SK-N-SH treated with all-trans-retinoic acid at 6 μM for 48 hours (cell line): ENCODE results near the gene SEMA7A.
A peak's percentile ranks its signal among the peaks of the same experiment; 100 is the strongest.

Experiments
- ATAC-seq: fragments of 200-7000 bp; cut with Tn5 transposase; 3 replicates; pipeline ENCODE4 v1.9.1; 2020; ENCODE audit warnings: mild to moderate bottlenecking, moderate library complexity
- ARNTL ChIP-seq: fragments of 450-650 bp; formaldehyde crosslinking; IDR thresholded peaks from 2 replicates; pipeline ENCODE4 v1.5.0; 2020; ENCODE audit warnings: low read depth, mild to moderate bottlenecking, moderate library complexity, borderline replicate concordance
- BACH2 ChIP-seq: fragments of 250-450 bp; sonication (Bioruptor Pico); IDR thresholded peaks from 2 replicates; pipeline ENCODE4 v1.9.0; 2021; ENCODE audit warnings: mild to moderate bottlenecking, borderline replicate concordance
- ESRRG ChIP-seq: fragments of 250-450 bp; sonication (Bioruptor Pico); IDR thresholded peaks from 2 replicates; pipeline ENCODE4 v1.6.1; 2021; ENCODE audit warnings: mild to moderate bottlenecking
- GLIS3 ChIP-seq: fragments of 250-450 bp; sonication (Bioruptor Pico); IDR thresholded peaks from 2 replicates; pipeline ENCODE4 v1.5.0; 2020; ENCODE audit warnings: mild to moderate bottlenecking, moderate library complexity
- ISL1 ChIP-seq: fragments of 250-450 bp; sonication (Bioruptor Pico); IDR thresholded peaks from 2 replicates; pipeline ENCODE4 v2.1.2; 2022; ENCODE audit warnings: mild to moderate bottlenecking, moderate library complexity
- OSR1 ChIP-seq: fragments of 250-450 bp; sonication (Bioruptor Pico); IDR thresholded peaks from 2 replicates; pipeline ENCODE4 v1.8.0; 2022; ENCODE audit warnings: moderate library complexity, mild to moderate bottlenecking, inconsistent platforms
- PPARA ChIP-seq: fragments of 250-450 bp; sonication (Bioruptor Pico); IDR thresholded peaks from 2 replicates; pipeline ENCODE4 v1.5.0; 2020; ENCODE audit warnings: mild to moderate bottlenecking, borderline replicate concordance
- RARB ChIP-seq: fragments of 250-450 bp; sonication (Bioruptor Pico); IDR thresholded peaks from 2 replicates; pipeline ENCODE4 v1.8.0; 2021; ENCODE audit warnings: mild to moderate bottlenecking, moderate library complexity
- SNAI2 ChIP-seq: fragments of 250-450 bp; sonication (Bioruptor Pico); IDR thresholded peaks from 2 replicates; pipeline ENCODE4 v1.5.0; 2020; ENCODE audit warnings: mild to moderate bottlenecking, moderate library complexity
- TCF4 ChIP-seq: fragments of 250-450 bp; sonication (Bioruptor Pico); IDR thresholded peaks from 2 replicates; pipeline ENCODE4 v1.8.0; 2021; ENCODE audit warnings: mild to moderate bottlenecking, moderate library complexity, borderline replicate concordance
- ZC3H10 ChIP-seq: fragments of 250-450 bp; sonication (Bioruptor Pico); IDR thresholded peaks from 2 replicates; pipeline ENCODE4 v1.5.1; 2021; ENCODE audit warnings: mild to moderate bottlenecking, moderate library complexity
- ZFP3 ChIP-seq: fragments of 250-450 bp; sonication (Bioruptor Pico); IDR thresholded peaks from 2 replicates; pipeline ENCODE4 v1.5.0; 2020; ENCODE audit warnings: mild to moderate bottlenecking, moderate library complexity
- ZNF565 ChIP-seq: fragments of 450-650 bp; formaldehyde crosslinking; conservative IDR thresholded peaks from 2 replicates; pipeline ENCODE4 v1.5.0; 2020; ENCODE audit warnings: low read depth, mild to moderate bottlenecking, moderate library complexity
- ZNF70 ChIP-seq: fragments of 450-650 bp; formaldehyde crosslinking; IDR thresholded peaks from 2 replicates; pipeline ENCODE4 v1.5.0; 2020; ENCODE audit warnings: mild to moderate bottlenecking, moderate library complexity
- ZNF8 ChIP-seq: fragments of 450-650 bp; formaldehyde crosslinking; IDR thresholded peaks from 2 replicates; pipeline ENCODE4 v1.5.0; 2020; ENCODE audit warnings: mild to moderate bottlenecking, moderate library complexity
- TF ChIP-seq, protein P1 (sequence below): fragments of 250-450 bp; sonication (Bioruptor Pico); IDR thresholded peaks from 2 replicates; pipeline ENCODE4 v1.8.0; 2021; ENCODE audit warnings: low read depth, mild to moderate bottlenecking, moderate library complexity, borderline replicate concordance
- TF ChIP-seq, protein P2 (sequence below): fragments of 250-450 bp; sonication (Bioruptor Pico); IDR thresholded peaks from 2 replicates; pipeline ENCODE4 v1.5.1; 2021; ENCODE audit warnings: mild to moderate bottlenecking, moderate library complexity
- TF ChIP-seq, protein P3 (sequence below): fragments of 250-450 bp; sonication (Bioruptor Pico); IDR thresholded peaks from 2 replicates; pipeline ENCODE4 v1.8.0; 2020; ENCODE audit warnings: mild to moderate bottlenecking, moderate library complexity, borderline replicate concordance

The SEMA7A gene

DNA sequence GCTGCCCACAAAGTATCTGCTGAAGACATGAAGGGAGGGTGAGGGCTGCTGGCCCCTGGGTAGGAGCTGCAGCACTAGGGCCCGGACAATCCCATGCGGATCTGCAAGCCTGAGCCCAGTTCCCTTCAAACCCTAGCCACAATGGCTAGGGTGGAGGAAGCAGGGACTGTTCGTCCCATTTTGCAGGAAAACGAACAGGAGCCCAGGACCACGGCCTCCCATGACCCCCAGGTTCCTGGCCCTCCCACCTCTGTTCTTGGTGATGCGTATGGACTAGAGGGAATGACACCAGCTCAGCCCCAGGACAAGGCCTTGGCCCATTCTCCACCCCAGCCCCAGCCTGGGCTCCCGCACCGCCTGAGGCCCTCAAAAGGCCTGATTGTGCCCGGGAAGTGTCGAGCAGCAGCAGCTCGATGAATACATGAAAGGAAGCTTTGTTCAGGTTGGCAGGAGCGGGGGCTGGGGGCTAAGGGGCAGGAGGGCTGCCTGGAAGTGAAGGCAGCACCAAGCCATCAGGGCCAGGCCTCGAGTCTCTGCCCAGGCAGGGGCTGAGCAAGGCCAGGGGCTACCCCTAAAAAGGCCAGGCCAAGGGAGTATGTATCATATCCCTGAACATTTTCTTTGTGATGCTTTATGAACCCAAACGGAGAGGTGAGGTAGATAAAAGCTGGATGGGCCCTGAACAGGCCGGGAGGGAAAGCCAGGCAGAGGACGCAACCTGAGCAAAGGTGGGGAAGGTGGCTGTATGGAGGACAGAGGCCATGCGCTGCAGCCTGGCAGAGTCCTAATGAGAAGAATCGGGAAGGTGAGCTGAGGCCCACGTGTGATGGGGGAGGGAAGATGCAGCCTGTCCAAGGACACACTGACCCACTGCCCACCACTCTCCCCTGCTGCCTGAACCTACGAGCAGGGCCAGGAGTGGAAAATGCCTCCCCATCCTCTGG lies 12.2 kb downstream of the SEMA7A start (continued):
- no peak for TF ChIP-seq PPARA (CRISPR knock-in tag)
- TF ChIP-seq ISL1 (CRISPR knock-in tag) = no peak
- TF ChIP-seq, protein P1, sequence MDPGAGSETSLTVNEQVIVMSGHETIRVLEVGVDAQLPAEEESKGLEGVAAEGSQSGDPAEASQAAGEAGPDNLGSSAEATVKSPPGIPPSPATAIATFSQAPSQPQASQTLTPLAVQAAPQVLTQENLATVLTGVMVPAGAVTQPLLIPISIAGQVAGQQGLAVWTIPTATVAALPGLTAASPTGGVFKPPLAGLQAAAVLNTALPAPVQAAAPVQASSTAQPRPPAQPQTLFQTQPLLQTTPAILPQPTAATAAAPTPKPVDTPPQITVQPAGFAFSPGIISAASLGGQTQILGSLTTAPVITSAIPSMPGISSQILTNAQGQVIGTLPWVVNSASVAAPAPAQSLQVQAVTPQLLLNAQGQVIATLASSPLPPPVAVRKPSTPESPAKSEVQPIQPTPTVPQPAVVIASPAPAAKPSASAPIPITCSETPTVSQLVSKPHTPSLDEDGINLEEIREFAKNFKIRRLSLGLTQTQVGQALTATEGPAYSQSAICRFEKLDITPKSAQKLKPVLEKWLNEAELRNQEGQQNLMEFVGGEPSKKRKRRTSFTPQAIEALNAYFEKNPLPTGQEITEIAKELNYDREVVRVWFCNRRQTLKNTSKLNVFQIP (CRISPR knock-in tag) = no peak
- no peak for TF ChIP-seq BACH2 (CRISPR knock-in tag)

DNA sequence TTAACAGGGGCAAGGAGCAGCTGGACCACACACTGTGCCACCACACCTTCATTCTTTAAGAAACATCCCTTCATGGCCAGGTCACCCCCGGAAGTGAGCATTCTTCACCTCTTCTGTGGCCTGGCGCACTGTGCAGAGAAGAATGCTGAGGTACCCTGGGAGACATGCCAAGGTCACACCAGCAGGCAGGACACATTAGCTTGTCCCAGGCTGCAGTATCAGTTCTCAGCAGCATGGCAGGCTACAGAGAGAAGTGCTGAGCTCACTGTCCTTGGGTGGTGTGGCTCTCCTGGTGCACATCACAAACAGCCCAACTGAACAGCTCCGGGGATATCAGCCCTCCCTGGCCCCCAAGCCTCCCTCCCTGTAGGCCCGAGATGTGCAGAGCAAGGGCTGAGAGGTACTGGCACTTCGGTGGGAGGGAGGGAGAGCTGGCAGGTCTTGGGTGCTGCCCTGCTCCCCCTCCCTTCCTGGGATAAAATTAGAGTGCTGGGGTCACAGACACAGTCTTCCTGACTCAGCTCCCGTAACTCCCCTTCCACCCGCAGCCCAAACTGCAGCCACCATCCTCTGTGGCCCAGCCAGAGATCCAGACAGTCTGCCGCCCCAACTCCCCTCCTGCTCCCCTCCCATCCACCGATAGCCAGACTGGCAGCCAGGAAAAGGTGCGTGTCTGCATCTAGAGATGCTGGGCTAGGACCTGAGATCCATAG lies 13.4 kb downstream of the SEMA7A start:
- ATAC-seq = peak; percentile 26
- TF ChIP-seq ISL1 (CRISPR knock-in tag) (no peak), ZFP3 (CRISPR knock-in tag) (no peak), TCF4 (CRISPR knock-in tag) (no peak), OSR1 (CRISPR knock-in tag) (no peak), SNAI2 (CRISPR knock-in tag) (no peak), PPARA (CRISPR knock-in tag) (no peak), ESRRG (CRISPR knock-in tag) (no peak), BACH2 (CRISPR knock-in tag) (no peak), GLIS3 (no peak), ARNTL (CRISPR knock-in tag) (no peak), ZNF565 (CRISPR knock-in tag) (no peak), ZNF8 (CRISPR knock-in tag) (no peak), ZC3H10 (CRISPR knock-in tag) (no peak), RARB (no peak)
- TF ChIP-seq, protein P1 (CRISPR knock-in tag) = no peak
- TF ChIP-seq, protein P2, sequence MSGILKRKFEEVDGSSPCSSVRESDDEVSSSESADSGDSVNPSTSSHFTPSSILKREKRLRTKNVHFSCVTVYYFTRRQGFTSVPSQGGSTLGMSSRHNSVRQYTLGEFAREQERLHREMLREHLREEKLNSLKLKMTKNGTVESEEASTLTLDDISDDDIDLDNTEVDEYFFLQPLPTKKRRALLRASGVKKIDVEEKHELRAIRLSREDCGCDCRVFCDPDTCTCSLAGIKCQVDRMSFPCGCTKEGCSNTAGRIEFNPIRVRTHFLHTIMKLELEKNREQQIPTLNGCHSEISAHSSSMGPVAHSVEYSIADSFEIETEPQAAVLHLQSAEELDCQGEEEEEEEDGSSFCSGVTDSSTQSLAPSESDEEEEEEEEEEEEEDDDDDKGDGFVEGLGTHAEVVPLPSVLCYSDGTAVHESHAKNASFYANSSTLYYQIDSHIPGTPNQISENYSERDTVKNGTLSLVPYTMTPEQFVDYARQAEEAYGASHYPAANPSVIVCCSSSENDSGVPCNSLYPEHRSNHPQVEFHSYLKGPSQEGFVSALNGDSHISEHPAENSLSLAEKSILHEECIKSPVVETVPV (CRISPR knock-in tag) = no peak
- TF ChIP-seq, protein P3, sequence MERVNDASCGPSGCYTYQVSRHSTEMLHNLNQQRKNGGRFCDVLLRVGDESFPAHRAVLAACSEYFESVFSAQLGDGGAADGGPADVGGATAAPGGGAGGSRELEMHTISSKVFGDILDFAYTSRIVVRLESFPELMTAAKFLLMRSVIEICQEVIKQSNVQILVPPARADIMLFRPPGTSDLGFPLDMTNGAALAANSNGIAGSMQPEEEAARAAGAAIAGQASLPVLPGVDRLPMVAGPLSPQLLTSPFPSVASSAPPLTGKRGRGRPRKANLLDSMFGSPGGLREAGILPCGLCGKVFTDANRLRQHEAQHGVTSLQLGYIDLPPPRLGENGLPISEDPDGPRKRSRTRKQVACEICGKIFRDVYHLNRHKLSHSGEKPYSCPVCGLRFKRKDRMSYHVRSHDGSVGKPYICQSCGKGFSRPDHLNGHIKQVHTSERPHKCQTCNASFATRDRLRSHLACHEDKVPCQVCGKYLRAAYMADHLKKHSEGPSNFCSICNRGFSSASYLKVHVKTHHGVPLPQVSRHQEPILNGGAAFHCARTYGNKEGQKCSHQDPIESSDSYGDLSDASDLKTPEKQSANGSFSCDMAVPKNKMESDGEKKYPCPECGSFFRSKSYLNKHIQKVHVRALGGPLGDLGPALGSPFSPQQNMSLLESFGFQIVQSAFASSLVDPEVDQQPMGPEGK (CRISPR knock-in tag) = no peak

DNA sequence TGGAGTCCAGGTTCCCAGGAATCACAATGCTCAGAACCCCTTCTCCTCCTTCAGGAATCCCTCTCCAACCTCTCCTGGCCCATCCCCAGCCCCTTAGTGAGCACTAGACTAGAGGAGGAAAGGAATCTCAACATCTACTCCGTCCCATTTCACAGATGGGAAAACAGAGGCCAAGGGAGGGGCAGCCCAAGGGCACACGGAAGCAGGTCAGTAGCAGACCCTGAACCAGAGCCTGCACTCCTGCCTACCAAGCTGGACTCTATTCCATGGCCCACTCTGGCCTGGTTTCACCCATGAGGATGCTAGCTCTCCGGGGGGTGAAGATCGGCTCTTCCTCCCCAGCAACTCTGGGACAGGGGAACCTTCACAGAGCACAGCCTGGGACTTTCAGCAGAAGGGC lies 14.3 kb downstream of the SEMA7A start:
- ATAC-seq = no peak
- TF ChIP-seq ZNF565 (CRISPR knock-in tag) (no peak), ZNF8 (CRISPR knock-in tag) (no peak), ZNF70 (CRISPR knock-in tag) (no peak), ZFP3 (CRISPR knock-in tag) (no peak), ARNTL (CRISPR knock-in tag) (no peak), PPARA (CRISPR knock-in tag) (no peak), ISL1 (CRISPR knock-in tag) (no peak), ZC3H10 (CRISPR knock-in tag) (no peak)
- TF ChIP-seq, protein P2 (CRISPR knock-in tag) = no peak
